Muscle of leg (tissue), 11 donors: ENCODE data around the gene ARHGAP42. TPM values are rescaled to one million over a fixed set of nuclear protein-coding genes. Genes with fewer than 3 reads are reported as not detected.
"Not testable (repeated sequence)": the region's sequence is repeated elsewhere in the genome, so short reads cannot be mapped to it uniquely, and the experiment has no call there.

Experiments used
- DNase-seq: peaks from one replicate; pipeline ENCODE4 v3.0.0; 2013
- H3K27ac ChIP-seq: one replicate; pipeline ENCODE4 v1.5.1; 2013; ENCODE audit warnings: mild to moderate bottlenecking, low read length, control low read depth
- H3K27me3 ChIP-seq: one replicate; pipeline ENCODE4 v1.6.1; 2013; ENCODE audit warnings: low read length; ENCODE audit not compliant: control insufficient read depth, insufficient read depth
- H3K36me3 ChIP-seq: one replicate; pipeline ENCODE4 v1.6.1; 2013; ENCODE audit warnings: low read length; ENCODE audit not compliant: control insufficient read depth, insufficient read depth
- H3K4me1 ChIP-seq: one replicate; pipeline ENCODE4 v1.6.1; 2013; ENCODE audit warnings: low read length; ENCODE audit not compliant: control insufficient read depth, insufficient read depth
- H3K4me3 ChIP-seq: one replicate; pipeline ENCODE4 v1.5.1; 2013; ENCODE audit warnings: low read length, control low read depth
- H3K9me3 ChIP-seq: replicated peaks from 2 replicates; pipeline ENCODE4 v1.6.1; 2013; ENCODE audit warnings: low read depth, low read length; ENCODE audit not compliant: control insufficient read depth
- WGBS: methylation state at CpG from one replicate; pipeline ENCODE4 v1.1.5; 2013; ENCODE audit warnings: missing lambda C conversion rate; ENCODE audit not compliant: insufficient coverage; 5-methylcytosine and 5-hydroxymethylcytosine counted together
- polyA plus RNA-seq, 8 donors: library from polyadenylated mRNA; unstranded; fragments of 120-200 nt; gene quantifications; one replicate each; pipeline versions ENCODE4 v1.2.1 to v1.2.3, GENCODE V29; 2013; ENCODE audit warnings: inconsistent platforms in 1 of 8, low replicate concordance in 1 of 8; ENCODE audit not compliant: insufficient read length in 8 of 8, insufficient read depth in 1 of 8
- total RNA-seq: library from RNA; stranded (reverse); fragments of 120-200 nt; gene quantifications from one replicate; pipeline ENCODE4 v1.2.4, GENCODE V29; 2013

Gene ARHGAP42
- total and polyA plus RNA-seq, 9 donors = 17.8 to 29.6 (median 24.4) TPM

GRCh38 chr11:100994966-100995365 lies 307.9 kb downstream of the ARHGAP42 start:
- Histone ChIP-seq H3K4me1 (no peaks in the 10 kb centered on the region), H3K4me3 (no peak overlapping the region), H3K27ac (no peak overlapping the region), H3K36me3 (peaks cover 3% of the 10 kb centered on the region), H3K9me3 (no peaks in the 10 kb centered on the region), H3K27me3 (no peaks in the 10 kb centered on the region)
- no peak for DNase-seq
- WGBS = 90% methylated on average over 1 of the region's 2 CpGs

- 88% methylated on average over 1 of the region's 1 CpG for WGBS
- Histone ChIP-seq H3K9me3 (no peaks in the 10 kb centered on the region), H3K27me3 (no peaks in the 10 kb centered on the region), H3K27ac (no peak overlapping the region), H3K4me3 (no peak overlapping the region), H3K4me1 (no peaks in the 10 kb centered on the region), H3K36me3 (no peaks in the 10 kb centered on the region)
- no peak for DNase-seq
Measured at GRCh38 chr11:100999756-101000155, 312.7 kb downstream of the ARHGAP42 start.

- no peak for DNase-seq
- H3K9me3 ChIP-seq = no peaks in the 10 kb centered on the region
- no peaks in the 10 kb centered on the region for H3K27me3 ChIP-seq
- no peak overlapping the region for H3K4me3 ChIP-seq
- no peaks in the 10 kb centered on the region for H3K4me1 ChIP-seq
- no peaks in the 10 kb centered on the region for H3K36me3 ChIP-seq
- no CpG with 5 or more reads among the region's 4 CpGs for WGBS
- no peak overlapping the region for H3K27ac ChIP-seq
Measured at GRCh38 chr11:101003468-101003867, 316.4 kb downstream of the ARHGAP42 start.

GRCh38 chr11:101008961-101009689 lies 322.0 kb downstream of the ARHGAP42 start:
- no peak overlapping the region for H3K4me3 ChIP-seq

GRCh38 chr11:101009690-101010055 lies 322.6 kb downstream of the ARHGAP42 start:
- H3K4me1 ChIP-seq = no peaks in the 10 kb centered on the region
- H3K36me3 ChIP-seq = no peaks in the 10 kb centered on the region
- H3K27ac ChIP-seq = no peak overlapping the region
- no peak overlapping the region for H3K4me3 ChIP-seq
- H3K9me3 ChIP-seq = no peaks in the 10 kb centered on the region
- DNase-seq = no peak
- no CpG with 5 or more reads among the region's 2 CpGs for WGBS
- no peaks in the 10 kb centered on the region for H3K27me3 ChIP-seq

More at GRCh38 chr11:101008961-101009689, 322.0 kb downstream of the ARHGAP42 start:
- no peaks in the 10 kb centered on the region for H3K36me3 ChIP-seq
- DNase-seq = no peak
- no peak overlapping the region for H3K27ac ChIP-seq
- no peaks in the 10 kb centered on the region for H3K9me3 ChIP-seq
- no peaks in the 10 kb centered on the region for H3K4me1 ChIP-seq
- 56% methylated on average over 1 of the region's 1 CpG for WGBS
- no peaks in the 10 kb centered on the region for H3K27me3 ChIP-seq

- no peaks in the 10 kb centered on the region for H3K36me3 ChIP-seq
- no CpG with 5 or more reads among the region's 5 CpGs for WGBS
- no peak overlapping the region for H3K27ac ChIP-seq
- no peaks in the 10 kb centered on the region for H3K4me1 ChIP-seq
- H3K27me3 ChIP-seq = no peaks in the 10 kb centered on the region
- H3K4me3 ChIP-seq = no peak overlapping the region
- DNase-seq = no peak
- H3K9me3 ChIP-seq = no peaks in the 10 kb centered on the region
Measured at GRCh38 chr11:101010899-101011298, 323.8 kb downstream of the ARHGAP42 start.

GRCh38 chr11:101011881-101012280 lies 324.8 kb downstream of the ARHGAP42 start:
- no peak overlapping the region for H3K4me3 ChIP-seq
- H3K27ac ChIP-seq = no peak overlapping the region
- WGBS = no CpG with 5 or more reads among the region's 5 CpGs
- no peaks in the 10 kb centered on the region for H3K36me3 ChIP-seq
- no peaks in the 10 kb centered on the region for H3K4me1 ChIP-seq
- DNase-seq = no peak
- no peaks in the 10 kb centered on the region for H3K9me3 ChIP-seq
- no peaks in the 10 kb centered on the region for H3K27me3 ChIP-seq

GRCh38 chr11:101013702-101014101 lies 326.6 kb downstream of the ARHGAP42 start:
- H3K27me3 ChIP-seq, DNase-seq, H3K4me1 ChIP-seq, H3K4me3 ChIP-seq, H3K9me3 ChIP-seq, H3K36me3 ChIP-seq, H3K27ac ChIP-seq: not testable (repeated sequence)

- Histone ChIP-seq H3K27me3 (no peaks in the 10 kb centered on the region), H3K27ac (no peak overlapping the region)
Measured at GRCh38 chr11:101014600-101015285, 327.7 kb downstream of the ARHGAP42 start.

GRCh38 chr11:101019870-101020269 lies 332.8 kb downstream of the ARHGAP42 start:
- Histone ChIP-seq H3K9me3 (no peaks in the 10 kb centered on the region), H3K36me3 (no peaks in the 10 kb centered on the region), H3K27me3 (no peaks in the 10 kb centered on the region), H3K27ac (no peak overlapping the region), H3K4me1 (no peaks in the 10 kb centered on the region), H3K4me3 (no peak overlapping the region)
- WGBS = no CpG with 5 or more reads among the region's 1 CpG
- DNase-seq = no peak

More at GRCh38 chr11:101014600-101015285, 327.7 kb downstream of the ARHGAP42 start:
- no peaks in the 10 kb centered on the region for H3K9me3 ChIP-seq
- H3K4me3 ChIP-seq = no peak overlapping the region
- no peaks in the 10 kb centered on the region for H3K4me1 ChIP-seq
- no peak for DNase-seq
- no peaks in the 10 kb centered on the region for H3K36me3 ChIP-seq
